Pulmonary artery endothelial cell (primary cell): ENCODE data around the gene CACNA1H. TPM values are rescaled to one million over a fixed set of nuclear protein-coding genes. Genes with fewer than 3 reads are reported as not detected.

Source experiments
- DNase-seq: peaks from one replicate; pipeline ENCODE4 v3.0.0-alpha.2; 2011; ENCODE audit warnings: low read depth, low spot score
- total RNA-seq: library from RNA; depleted of rRNA; stranded (reverse); fragments of >200 nt; gene quantifications from 2 replicates; pipeline ENCODE4 v1.2.3, GENCODE V29; 2014

Gene CACNA1H
- total RNA-seq, 1 donor from 2014 or later, result 0.07 TPM

DNA sequence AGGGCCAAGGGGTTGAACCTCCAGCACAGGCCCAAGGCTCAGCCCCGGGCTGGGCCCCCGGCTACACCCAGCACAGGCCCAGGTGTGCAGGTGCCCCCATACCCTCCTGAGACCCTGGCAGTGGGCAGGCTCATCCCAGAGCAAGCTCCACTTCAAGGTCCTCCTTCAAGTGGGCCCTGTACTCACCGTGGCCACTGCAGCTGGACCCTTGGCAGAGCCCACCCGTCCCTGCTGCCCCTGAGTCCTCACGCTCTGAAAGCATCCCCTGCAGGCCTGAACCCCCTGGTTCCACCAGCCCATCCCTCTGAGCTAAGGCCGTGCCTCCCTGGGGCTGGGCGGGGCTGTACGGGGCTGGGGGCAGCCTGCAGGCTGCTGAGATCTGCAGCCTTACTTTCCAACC is 11.2 kb upstream of the CACNA1H start:
- DNase-seq, result no peak

DNA sequence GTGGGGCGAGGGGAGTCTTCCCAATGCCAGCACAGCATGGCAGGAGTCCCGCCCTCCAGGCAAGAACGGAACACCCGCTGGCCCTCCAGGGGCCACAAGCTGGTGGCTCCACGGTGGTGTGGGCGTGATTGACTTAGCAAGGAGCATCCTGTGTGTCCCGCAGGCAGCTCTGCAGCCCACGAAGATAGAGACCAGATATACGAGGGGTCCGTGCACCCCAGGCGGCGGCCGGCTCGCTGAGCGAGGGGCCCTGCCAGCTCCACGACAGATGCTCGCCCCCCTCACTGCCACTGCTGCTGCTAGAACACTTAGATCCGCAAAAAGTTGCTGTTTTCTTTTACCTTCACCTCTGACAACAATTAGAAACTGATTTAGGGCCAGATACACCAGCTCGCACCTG is 10.0 kb upstream of the CACNA1H start:
- no peak for DNase-seq

- no peak for DNase-seq
These were observed 9.0 kb upstream of the CACNA1H start for GRCh38 chr16:1143761-1144450.

- no peak for DNase-seq
These were observed 8.2 kb upstream of the CACNA1H start for GRCh38 chr16:1144476-1145382.

- no peak for DNase-seq
These were observed 7.4 kb upstream of the CACNA1H start for GRCh38 chr16:1145383-1146100.

- DNase-seq, result no peak
These were observed 6.5 kb upstream of the CACNA1H start for GRCh38 chr16:1146409-1146808.

DNA sequence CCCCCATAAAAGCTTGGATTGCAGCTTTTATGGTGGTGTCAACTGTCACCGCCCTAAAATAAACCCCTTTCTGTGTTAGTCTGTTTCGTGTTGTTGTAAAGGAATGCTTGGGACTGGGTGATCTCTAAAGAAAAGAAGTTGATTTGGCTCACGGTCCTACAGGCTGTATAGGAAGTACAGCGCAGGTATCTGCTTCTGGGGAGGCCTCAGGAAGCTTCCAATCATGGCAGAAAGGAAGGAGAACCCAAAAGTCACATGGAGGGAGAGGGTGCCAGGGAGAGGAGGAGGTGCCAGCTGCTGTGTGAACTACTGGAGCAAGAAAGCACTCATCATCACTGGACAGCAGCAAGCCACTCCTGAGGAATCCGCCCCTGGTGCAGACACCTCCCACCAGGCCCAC is 5.9 kb upstream of the CACNA1H start:
- no peak for DNase-seq

- DNase-seq, result no peak
These were observed 3.7 kb upstream of the CACNA1H start for GRCh38 chr16:1149101-1149636.

DNA sequence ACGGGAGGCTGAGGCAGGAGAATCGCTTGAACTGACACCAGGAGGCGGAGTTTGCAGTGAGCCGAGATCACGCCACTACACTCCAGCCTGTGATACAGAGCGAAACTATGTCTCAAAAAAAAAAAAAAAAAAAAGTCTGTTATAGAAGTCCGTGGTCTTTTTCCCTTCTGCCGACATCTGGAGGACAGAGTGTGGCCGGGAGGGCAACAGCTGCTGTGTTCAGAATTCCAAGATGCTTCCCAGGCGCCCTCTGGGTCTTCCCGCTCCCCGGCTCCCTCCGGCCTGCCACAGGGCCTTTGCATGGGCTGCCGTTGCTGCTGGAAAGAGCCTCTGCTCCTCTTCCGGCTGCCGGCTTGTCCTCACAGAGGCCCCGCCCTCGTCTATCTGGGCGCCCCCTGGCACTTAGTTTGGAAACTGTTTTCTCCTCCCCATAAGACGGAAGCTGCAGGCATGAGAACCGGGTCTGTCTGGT is 2.4 kb upstream of the CACNA1H start:
- no peak for DNase-seq

GRCh38 chr16:1151424-1152122 is 1.3 kb upstream of the CACNA1H start:
- no peak for DNase-seq

- DNase-seq, result no peak
These were observed 725 bp upstream of the CACNA1H start for GRCh38 chr16:1152123-1152638.

GRCh38 chr16:1153480-1154160 is 714 bp downstream of the CACNA1H start:
- no peak for DNase-seq

DNA sequence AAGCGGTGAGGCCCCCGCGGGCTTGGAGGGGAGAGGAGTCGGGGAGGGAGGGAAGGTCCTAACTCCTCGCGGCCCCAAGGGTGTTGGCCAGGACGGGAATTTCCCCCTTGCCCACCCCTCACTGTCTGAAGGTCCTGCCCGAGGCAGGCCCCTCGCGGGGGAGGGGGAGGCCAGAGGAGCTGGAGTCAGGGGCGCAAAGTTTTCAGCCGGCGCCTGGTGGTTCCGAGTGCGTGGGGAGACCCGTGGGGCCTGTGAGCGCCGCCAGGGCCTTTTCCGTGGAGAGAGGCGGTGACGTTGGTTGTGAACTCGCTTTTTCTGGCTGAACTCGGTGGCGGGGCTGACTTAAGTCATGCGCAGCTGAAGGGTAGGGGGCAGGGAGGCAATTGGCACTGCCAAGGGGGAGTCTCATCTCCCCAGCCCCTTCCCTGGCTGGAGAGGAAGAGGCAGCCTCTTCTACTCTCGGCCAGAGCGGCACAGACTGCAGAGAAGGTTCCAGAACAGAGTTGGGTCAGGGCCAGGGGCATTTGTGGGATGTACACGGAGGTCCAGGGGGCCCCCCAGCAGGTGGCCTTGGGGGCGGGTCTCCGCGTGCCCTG is 1.5 kb downstream of the CACNA1H start:
- DNase-seq, result no peak

DNA sequence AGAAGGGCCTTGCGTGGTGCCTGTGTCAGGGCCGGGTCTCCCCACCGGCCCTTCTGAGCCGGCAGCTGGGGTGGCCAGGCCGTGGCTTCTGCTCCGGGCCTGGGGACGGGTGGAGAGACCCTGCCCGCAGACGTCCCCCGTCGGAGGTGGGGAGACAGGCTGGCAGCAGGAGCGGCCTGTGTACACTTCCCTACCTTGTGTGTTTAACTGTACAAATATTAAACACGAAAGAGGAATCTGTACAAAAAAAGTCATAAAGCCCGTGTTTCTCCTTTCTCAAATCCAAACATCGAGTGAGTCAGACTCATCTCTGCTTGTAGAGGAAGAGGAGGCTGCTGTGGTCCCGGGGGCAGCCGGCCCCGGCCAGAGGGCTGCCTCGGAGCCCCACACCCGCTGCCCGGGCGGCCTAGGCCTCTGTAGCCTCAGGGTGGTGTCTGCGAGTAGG is 2.0 kb downstream of the CACNA1H start:
- no peak for DNase-seq

DNA sequence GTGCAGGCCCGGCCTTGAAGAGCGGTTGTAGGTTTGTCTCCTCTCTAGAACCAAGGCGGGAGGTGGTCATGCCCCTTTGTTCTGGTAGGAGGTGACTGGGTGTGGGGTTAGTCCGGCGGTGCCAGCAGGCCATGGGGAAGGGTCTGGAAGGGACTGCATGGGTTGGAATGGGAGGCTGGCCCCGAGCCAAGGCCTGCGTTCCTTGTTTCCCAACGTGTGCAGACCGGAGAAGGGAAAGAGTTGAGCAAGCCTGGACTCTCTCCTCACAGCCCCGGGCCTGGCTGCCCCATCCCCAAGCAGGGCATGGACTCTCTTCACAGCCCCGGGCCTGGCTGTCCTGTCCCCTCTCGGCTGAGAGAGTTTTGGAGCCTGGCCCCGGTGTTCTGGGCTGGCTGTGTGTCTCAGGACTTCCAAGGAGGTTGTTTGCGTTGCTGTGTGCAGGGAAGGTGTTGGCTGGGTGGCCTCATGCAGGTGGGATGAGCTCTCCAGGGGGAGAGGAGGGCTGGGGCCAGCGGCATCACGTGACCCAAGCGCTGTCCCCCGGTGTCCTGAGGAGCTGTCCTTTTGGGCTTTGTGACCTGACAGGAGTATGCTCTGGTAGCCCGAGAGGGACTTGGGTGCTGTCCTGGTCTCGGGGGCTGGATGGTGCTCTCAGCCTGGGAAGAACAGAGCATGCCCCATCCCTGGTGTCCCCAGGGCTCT is 2.6 kb downstream of the CACNA1H start:
- no peak for DNase-seq

- no peak for DNase-seq
These were observed 3.4 kb downstream of the CACNA1H start for GRCh38 chr16:1156055-1156982.

- DNase-seq, result no peak
These were observed 4.2 kb downstream of the CACNA1H start for GRCh38 chr16:1156983-1157638.
